ENCODE data around the gene CYSLTR2.

DNA sequence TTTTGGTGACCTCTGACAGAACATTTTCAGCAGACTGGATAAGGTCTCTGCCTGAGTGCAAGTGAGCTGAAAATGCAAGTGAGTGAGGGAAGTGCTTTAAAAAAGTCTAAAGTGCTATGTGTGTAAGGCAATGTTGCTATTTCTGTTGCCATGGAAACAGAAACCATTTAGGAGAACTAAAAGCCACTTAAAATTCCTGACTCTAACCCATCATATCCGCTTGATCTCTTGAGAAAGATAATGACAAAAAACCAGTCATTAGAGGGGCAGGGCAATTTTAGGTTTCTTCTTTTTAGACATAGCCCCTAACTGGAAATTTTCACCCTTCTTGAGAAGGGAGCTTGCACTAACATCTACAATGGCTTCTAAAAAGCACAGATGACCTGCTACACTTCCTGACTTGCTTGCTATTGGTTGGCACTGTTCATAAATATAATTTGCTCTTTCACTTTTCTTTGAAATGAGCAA, at the start of gene CYSLTR2:
- TF ChIP-seq, protein P1, sequence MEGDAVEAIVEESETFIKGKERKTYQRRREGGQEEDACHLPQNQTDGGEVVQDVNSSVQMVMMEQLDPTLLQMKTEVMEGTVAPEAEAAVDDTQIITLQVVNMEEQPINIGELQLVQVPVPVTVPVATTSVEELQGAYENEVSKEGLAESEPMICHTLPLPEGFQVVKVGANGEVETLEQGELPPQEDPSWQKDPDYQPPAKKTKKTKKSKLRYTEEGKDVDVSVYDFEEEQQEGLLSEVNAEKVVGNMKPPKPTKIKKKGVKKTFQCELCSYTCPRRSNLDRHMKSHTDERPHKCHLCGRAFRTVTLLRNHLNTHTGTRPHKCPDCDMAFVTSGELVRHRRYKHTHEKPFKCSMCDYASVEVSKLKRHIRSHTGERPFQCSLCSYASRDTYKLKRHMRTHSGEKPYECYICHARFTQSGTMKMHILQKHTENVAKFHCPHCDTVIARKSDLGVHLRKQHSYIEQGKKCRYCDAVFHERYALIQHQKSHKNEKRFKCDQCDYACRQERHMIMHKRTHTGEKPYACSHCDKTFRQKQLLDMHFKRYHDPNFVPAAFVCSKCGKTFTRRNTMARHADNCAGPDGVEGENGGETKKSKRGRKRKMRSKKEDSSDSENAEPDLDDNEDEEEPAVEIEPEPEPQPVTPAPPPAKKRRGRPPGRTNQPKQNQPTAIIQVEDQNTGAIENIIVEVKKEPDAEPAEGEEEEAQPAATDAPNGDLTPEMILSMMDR (IDR thresholded peaks at IDR 0.05): no peak
- TF ChIP-seq TCF7L2 (IDR thresholded peaks at IDR 0.05; ENCODE audit: low read depth, low read length) (no peak), SIN3A (IDR thresholded peaks at IDR 0.05; ENCODE audit: borderline replicate concordance, insufficient read depth, low read depth, low read length) (no peak), POLR2AphosphoS5 (IDR thresholded peaks at IDR 0.05; ENCODE audit: low read depth, low read length) (no peak)
- TF ChIP-seq, protein P2, sequence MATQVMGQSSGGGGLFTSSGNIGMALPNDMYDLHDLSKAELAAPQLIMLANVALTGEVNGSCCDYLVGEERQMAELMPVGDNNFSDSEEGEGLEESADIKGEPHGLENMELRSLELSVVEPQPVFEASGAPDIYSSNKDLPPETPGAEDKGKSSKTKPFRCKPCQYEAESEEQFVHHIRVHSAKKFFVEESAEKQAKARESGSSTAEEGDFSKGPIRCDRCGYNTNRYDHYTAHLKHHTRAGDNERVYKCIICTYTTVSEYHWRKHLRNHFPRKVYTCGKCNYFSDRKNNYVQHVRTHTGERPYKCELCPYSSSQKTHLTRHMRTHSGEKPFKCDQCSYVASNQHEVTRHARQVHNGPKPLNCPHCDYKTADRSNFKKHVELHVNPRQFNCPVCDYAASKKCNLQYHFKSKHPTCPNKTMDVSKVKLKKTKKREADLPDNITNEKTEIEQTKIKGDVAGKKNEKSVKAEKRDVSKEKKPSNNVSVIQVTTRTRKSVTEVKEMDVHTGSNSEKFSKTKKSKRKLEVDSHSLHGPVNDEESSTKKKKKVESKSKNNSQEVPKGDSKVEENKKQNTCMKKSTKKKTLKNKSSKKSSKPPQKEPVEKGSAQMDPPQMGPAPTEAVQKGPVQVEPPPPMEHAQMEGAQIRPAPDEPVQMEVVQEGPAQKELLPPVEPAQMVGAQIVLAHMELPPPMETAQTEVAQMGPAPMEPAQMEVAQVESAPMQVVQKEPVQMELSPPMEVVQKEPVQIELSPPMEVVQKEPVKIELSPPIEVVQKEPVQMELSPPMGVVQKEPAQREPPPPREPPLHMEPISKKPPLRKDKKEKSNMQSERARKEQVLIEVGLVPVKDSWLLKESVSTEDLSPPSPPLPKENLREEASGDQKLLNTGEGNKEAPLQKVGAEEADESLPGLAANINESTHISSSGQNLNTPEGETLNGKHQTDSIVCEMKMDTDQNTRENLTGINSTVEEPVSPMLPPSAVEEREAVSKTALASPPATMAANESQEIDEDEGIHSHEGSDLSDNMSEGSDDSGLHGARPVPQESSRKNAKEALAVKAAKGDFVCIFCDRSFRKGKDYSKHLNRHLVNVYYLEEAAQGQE (IDR thresholded peaks at IDR 0.05; ENCODE audit: insufficient read depth in 1 of 2, low read depth in 2 of 2, low read length in 1 of 2): no peak
